GM23338 (cell line): ENCODE data around the gene ABHD10. TPM values are rescaled to one million over a fixed set of nuclear protein-coding genes. Genes with fewer than 3 reads are reported as not detected.

Source experiments
- ATAC-seq: fragments of 200-7000 bp; cut with Tn5 transposase; 3 replicates; pipeline ENCODE4 v1.9.1; 2020
- DNase-seq: peaks from one replicate; pipeline ENCODE4 v3.0.0-alpha.2; 2015; ENCODE audit warnings: low spot score
- H2AFZ ChIP-seq: fragments of 200-600 bp; sonication (generic); 2 replicates; pipeline ENCODE4 v1.8.0; 2016; ENCODE audit warnings: antibody characterized with exemption, mild to moderate bottlenecking, moderate library complexity
- H3F3A ChIP-seq: fragments of 200-600 bp; sonication (generic); replicated peaks from 2 replicates; pipeline ENCODE4 v1.8.0; 2017; ENCODE audit warnings: antibody characterized with exemption, mixed run types, low read depth
- H3K27ac ChIP-seq: fragments of 200-600 bp; sonication (generic); 2 replicates; pipeline ENCODE4 v1.6.1; 2016; ENCODE audit warnings: low read depth
- H3K27me3 ChIP-seq: fragments of 200-600 bp; sonication (generic); 2 replicates; pipeline ENCODE4 v1.8.0; 2016; ENCODE audit warnings: mild to moderate bottlenecking, mixed run types, moderate library complexity; ENCODE audit not compliant: insufficient read depth
- H3K36me3 ChIP-seq: fragments of 200-600 bp; sonication (generic); 2 replicates; pipeline ENCODE4 v1.8.0; 2016; ENCODE audit warnings: mild to moderate bottlenecking; ENCODE audit not compliant: insufficient read depth
- H3K4me1 ChIP-seq: fragments of 200-600 bp; sonication (generic); 2 replicates; pipeline ENCODE4 v1.8.0; 2016; ENCODE audit warnings: mild to moderate bottlenecking, moderate library complexity; ENCODE audit not compliant: insufficient read depth
- H3K4me2 ChIP-seq: fragments of 200-600 bp; sonication (generic); 2 replicates; pipeline ENCODE4 v1.7.1; 2017; ENCODE audit warnings: mixed run types
- H3K4me3 ChIP-seq: fragments of 200-600 bp; sonication (generic); 2 replicates; pipeline ENCODE4 v1.6.1; 2016; ENCODE audit warnings: mixed run types
- H3K79me2 ChIP-seq: fragments of 200-600 bp; sonication (generic); replicated peaks from 2 replicates; pipeline ENCODE4 v1.8.0; 2017; ENCODE audit warnings: mild to moderate bottlenecking; ENCODE audit not compliant: insufficient read depth
- H3K9me2 ChIP-seq: fragments of 200-600 bp; sonication (generic); 2 replicates; pipeline ENCODE4 v1.8.0; 2017; ENCODE audit not compliant: insufficient read depth
- H4K20me1 ChIP-seq: fragments of 200-600 bp; sonication (generic); replicated peaks from 2 replicates; pipeline ENCODE4 v1.8.0; 2017; ENCODE audit warnings: mild to moderate bottlenecking; ENCODE audit not compliant: insufficient read depth
- H3K27ac Mint-ChIP-seq: 2 replicates; pipeline ENCODE4 v1.8.0; 2020; ENCODE audit warnings: inconsistent platforms, mild to moderate bottlenecking, moderate library complexity, mixed read lengths
- H3K27me3 Mint-ChIP-seq: 3 replicates; pipeline ENCODE4 v1.8.0; 2022; ENCODE audit warnings: low read depth, mild to moderate bottlenecking, moderate library complexity, mixed read lengths, inconsistent platforms; ENCODE audit not compliant: insufficient read depth, poor library complexity
- H3K36me3 Mint-ChIP-seq: 3 replicates; pipeline ENCODE4 v1.8.0; 2021; ENCODE audit warnings: low read depth, mild to moderate bottlenecking, inconsistent platforms, moderate library complexity, mixed read lengths
- H3K4me1 Mint-ChIP-seq: 3 replicates; pipeline ENCODE4 v1.8.0; 2020; ENCODE audit warnings: mild to moderate bottlenecking, inconsistent platforms, mixed read lengths
- H3K4me3 Mint-ChIP-seq: 3 replicates; pipeline ENCODE4 v1.8.0; 2021; ENCODE audit warnings: moderate library complexity, mild to moderate bottlenecking, inconsistent platforms, mixed read lengths
- H3K9me3 Mint-ChIP-seq: 3 replicates; pipeline ENCODE4 v1.8.0; 2020; ENCODE audit warnings: moderate library complexity, mild to moderate bottlenecking, inconsistent platforms, mixed read lengths
- CREB1 ChIP-seq: fragments of 250-450 bp; sonication (Bioruptor Pico); IDR thresholded peaks from 2 replicates; pipeline ENCODE4 v1.5.0; 2020; ENCODE audit warnings: low read depth, mild to moderate bottlenecking, moderate library complexity
- ETS1 ChIP-seq: IDR thresholded peaks from 2 replicates; pipeline ENCODE4 v1.6.1; 2016; ENCODE audit warnings: antibody characterized with exemption
- EZH2 ChIP-seq: fragments of 200-600 bp; sonication (generic); IDR thresholded peaks from one replicate; pipeline ENCODE4 v1.8.0; 2017; ENCODE audit warnings: antibody characterized with exemption, mild to moderate bottlenecking, low read depth; ENCODE audit not compliant: unreplicated experiment
- EZH2phosphoT487 ChIP-seq: fragments of 200-600 bp; sonication (generic); IDR thresholded peaks from one replicate; pipeline ENCODE4 v1.8.1; 2018; ENCODE audit warnings: antibody characterized with exemption; ENCODE audit not compliant: unreplicated experiment
- JUNB ChIP-seq: IDR thresholded peaks from one replicate; pipeline ENCODE4 v1.6.1; 2016; ENCODE audit warnings: antibody characterized with exemption; ENCODE audit not compliant: unreplicated experiment
- NANOG ChIP-seq: IDR thresholded peaks from 2 replicates; pipeline ENCODE4 v1.6.1; 2016; ENCODE audit warnings: antibody characterized with exemption, borderline replicate concordance
- REST ChIP-seq: IDR thresholded peaks from one replicate; pipeline ENCODE4 v1.6.1; 2018; ENCODE audit warnings: antibody characterized with exemption; ENCODE audit not compliant: unreplicated experiment
- STAT1 ChIP-seq: IDR thresholded peaks from one replicate; pipeline ENCODE4 v1.6.1; 2016; ENCODE audit warnings: antibody characterized with exemption; ENCODE audit not compliant: unreplicated experiment
- ZNF114 ChIP-seq: fragments of 250-450 bp; sonication (Bioruptor Pico); IDR thresholded peaks from 2 replicates; pipeline ENCODE4 v1.5.0; 2020; ENCODE audit warnings: mild to moderate bottlenecking, moderate library complexity
- ZNF331 ChIP-seq: fragments of 250-450 bp; sonication (Bioruptor Pico); IDR thresholded peaks from 2 replicates; pipeline ENCODE4 v1.5.0; 2020; ENCODE audit warnings: low read depth, mild to moderate bottlenecking, moderate library complexity
- polyA plus RNA-seq: library from polyadenylated mRNA; unstranded; fragments of >200 nt; fragmentation: Nextera tagmentation; extraction: Ambion mirVana; gene quantifications from 2 replicates; pipeline ENCODE4 v1.2.1, GENCODE V29; 2016
- total RNA-seq: library from RNA; depleted of rRNA; stranded (reverse); fragments of >200 nt; shearing (Covaris generic); gene quantifications from 2 replicates; pipeline ENCODE4 v1.2.3, GENCODE V29; 2014
- TF ChIP-seq, protein P1 (sequence below), 2 experiments: fragments of 200-600 bp in 1 of 2; sonication (generic) in 1 of 2; conservative IDR thresholded peaks; 2 replicates each; pipeline versions ENCODE4 v1.5.1 to v1.6.1; 2016 to 2017; ENCODE audit warnings: antibody characterized with exemption in 2 of 2, low read depth in 2 of 2, mild to moderate bottlenecking in 2 of 2, moderate library complexity in 1 of 2
- TF ChIP-seq, protein P2 (sequence below): fragments of 250-450 bp; sonication (Bioruptor Pico); IDR thresholded peaks from 2 replicates; pipeline ENCODE4 v1.5.0; 2020; ENCODE audit warnings: mild to moderate bottlenecking, moderate library complexity

Gene ABHD10
- total and polyA plus RNA-seq, 2 experiments from 2014 or later = 16.9 to 28.0 TPM

DNA sequence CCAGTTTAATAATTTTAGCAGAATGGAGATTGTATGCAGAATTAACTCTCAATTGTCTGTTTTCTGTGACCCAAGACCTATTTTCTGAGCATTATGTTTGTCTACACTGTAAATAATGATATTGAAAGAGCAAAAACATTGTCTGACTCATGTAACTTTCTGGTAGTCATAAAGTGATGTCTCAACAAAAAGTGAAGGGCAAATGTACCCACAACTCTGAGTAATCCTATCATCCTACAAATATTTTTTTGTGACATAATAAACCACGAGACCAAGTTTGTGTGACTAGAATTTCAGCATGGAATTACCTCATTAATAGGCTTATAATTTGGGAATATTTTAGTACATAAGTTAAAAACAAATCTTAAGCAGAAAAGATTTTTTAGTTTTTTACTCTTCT is 15.4 kb upstream of the ABHD10 start:
- TF ChIP-seq REST = no peak
- TF ChIP-seq NANOG = no peak
- TF ChIP-seq EZH2 = no peak
- TF ChIP-seq STAT1 = no peak
- no peak for TF ChIP-seq ETS1
- TF ChIP-seq, protein P1, sequence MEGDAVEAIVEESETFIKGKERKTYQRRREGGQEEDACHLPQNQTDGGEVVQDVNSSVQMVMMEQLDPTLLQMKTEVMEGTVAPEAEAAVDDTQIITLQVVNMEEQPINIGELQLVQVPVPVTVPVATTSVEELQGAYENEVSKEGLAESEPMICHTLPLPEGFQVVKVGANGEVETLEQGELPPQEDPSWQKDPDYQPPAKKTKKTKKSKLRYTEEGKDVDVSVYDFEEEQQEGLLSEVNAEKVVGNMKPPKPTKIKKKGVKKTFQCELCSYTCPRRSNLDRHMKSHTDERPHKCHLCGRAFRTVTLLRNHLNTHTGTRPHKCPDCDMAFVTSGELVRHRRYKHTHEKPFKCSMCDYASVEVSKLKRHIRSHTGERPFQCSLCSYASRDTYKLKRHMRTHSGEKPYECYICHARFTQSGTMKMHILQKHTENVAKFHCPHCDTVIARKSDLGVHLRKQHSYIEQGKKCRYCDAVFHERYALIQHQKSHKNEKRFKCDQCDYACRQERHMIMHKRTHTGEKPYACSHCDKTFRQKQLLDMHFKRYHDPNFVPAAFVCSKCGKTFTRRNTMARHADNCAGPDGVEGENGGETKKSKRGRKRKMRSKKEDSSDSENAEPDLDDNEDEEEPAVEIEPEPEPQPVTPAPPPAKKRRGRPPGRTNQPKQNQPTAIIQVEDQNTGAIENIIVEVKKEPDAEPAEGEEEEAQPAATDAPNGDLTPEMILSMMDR (conservative IDR thresholded peaks at IDR 0.05; ENCODE audit: low read depth in 2 of 2) = no peak
- no peak for TF ChIP-seq ZNF114 (CRISPR knock-in tag)
- no peak for TF ChIP-seq CREB1 (CRISPR knock-in tag)
- TF ChIP-seq, protein P2, sequence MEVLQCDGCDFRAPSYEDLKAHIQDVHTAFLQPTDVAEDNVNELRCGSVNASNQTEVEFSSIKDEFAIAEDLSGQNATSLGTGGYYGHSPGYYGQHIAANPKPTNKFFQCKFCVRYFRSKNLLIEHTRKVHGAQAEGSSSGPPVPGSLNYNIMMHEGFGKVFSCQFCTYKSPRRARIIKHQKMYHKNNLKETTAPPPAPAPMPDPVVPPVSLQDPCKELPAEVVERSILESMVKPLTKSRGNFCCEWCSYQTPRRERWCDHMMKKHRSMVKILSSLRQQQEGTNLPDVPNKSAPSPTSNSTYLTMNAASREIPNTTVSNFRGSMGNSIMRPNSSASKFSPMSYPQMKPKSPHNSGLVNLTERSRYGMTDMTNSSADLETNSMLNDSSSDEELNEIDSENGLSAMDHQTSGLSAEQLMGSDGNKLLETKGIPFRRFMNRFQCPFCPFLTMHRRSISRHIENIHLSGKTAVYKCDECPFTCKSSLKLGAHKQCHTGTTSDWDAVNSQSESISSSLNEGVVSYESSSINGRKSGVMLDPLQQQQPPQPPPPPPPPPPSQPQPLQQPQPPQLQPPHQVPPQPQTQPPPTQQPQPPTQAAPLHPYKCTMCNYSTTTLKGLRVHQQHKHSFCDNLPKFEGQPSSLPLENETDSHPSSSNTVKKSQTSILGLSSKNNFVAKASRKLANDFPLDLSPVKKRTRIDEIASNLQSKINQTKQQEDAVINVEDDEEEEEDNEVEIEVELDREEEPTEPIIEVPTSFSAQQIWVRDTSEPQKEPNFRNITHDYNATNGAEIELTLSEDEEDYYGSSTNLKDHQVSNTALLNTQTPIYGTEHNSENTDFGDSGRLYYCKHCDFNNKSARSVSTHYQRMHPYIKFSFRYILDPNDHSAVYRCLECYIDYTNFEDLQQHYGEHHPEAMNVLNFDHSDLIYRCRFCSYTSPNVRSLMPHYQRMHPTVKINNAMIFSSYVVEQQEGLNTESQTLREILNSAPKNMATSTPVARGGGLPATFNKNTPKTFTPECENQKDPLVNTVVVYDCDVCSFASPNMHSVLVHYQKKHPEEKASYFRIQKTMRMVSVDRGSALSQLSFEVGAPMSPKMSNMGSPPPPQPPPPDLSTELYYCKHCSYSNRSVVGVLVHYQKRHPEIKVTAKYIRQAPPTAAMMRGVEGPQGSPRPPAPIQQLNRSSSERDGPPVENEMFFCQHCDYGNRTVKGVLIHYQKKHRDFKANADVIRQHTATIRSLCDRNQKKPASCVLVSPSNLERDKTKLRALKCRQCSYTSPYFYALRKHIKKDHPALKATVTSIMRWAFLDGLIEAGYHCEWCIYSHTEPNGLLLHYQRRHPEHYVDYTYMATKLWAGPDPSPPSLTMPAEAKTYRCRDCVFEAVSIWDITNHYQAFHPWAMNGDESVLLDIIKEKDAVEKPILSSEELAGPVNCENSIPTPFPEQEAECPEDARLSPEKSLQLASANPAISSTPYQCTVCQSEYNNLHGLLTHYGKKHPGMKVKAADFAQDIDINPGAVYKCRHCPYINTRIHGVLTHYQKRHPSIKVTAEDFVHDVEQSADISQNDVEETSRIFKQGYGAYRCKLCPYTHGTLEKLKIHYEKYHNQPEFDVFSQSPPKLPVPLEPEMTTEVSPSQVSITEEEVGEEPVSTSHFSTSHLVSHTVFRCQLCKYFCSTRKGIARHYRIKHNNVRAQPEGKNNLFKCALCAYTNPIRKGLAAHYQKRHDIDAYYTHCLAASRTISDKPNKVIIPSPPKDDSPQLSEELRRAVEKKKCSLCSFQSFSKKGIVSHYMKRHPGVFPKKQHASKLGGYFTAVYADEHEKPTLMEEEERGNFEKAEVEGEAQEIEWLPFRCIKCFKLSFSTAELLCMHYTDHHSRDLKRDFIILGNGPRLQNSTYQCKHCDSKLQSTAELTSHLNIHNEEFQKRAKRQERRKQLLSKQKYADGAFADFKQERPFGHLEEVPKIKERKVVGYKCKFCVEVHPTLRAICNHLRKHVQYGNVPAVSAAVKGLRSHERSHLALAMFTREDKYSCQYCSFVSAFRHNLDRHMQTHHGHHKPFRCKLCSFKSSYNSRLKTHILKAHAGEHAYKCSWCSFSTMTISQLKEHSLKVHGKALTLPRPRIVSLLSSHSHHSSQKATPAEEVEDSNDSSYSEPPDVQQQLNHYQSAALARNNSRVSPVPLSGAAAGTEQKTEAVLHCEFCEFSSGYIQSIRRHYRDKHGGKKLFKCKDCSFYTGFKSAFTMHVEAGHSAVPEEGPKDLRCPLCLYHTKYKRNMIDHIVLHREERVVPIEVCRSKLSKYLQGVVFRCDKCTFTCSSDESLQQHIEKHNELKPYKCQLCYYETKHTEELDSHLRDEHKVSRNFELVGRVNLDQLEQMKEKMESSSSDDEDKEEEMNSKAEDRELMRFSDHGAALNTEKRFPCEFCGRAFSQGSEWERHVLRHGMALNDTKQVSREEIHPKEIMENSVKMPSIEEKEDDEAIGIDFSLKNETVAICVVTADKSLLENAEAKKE (CRISPR knock-in tag) = no peak
- no peak for TF ChIP-seq ZNF331 (CRISPR knock-in tag)
- TF ChIP-seq JUNB = no peak
- TF ChIP-seq EZH2phosphoT487 = no peak
- no peak overlapping the region for H3K27ac ChIP-seq
- no peaks in the 10 kb centered on the region for H3K79me2 ChIP-seq
- Mint-ChIP-seq H3K9me3 (no peaks in the 10 kb centered on the region), H3K27ac (no peak overlapping the region), H3K4me1 (peaks cover 26% of the 10 kb centered on the region), H3K27me3 (peaks cover 4% of the 10 kb centered on the region), H3K36me3 (peaks cover 6% of the 10 kb centered on the region; the same call in 1 of the 3 replicates), H3K4me3 (no peak overlapping the region)
- no peaks in the 10 kb centered on the region; the same call in 1 of the 2 replicates for H3K9me2 ChIP-seq
- no peaks in the 10 kb centered on the region for H3K36me3 ChIP-seq
- ATAC-seq (no peak), DNase-seq (no peak)
- no peaks in the 10 kb centered on the region for H3F3A ChIP-seq
- no peak overlapping the region for H2AFZ ChIP-seq
- no peaks in the 10 kb centered on the region for H4K20me1 ChIP-seq
- peaks cover 6% of the 10 kb centered on the region; the same call in 1 of the 2 replicates for H3K27me3 ChIP-seq
- no peak overlapping the region for H3K4me2 ChIP-seq
- no peak overlapping the region for H3K4me3 ChIP-seq
- H3K4me1 ChIP-seq = peaks cover 14% of the 10 kb centered on the region
